ENCODE results near the gene SLC26A2. TPM values are rescaled to one million over a fixed set of nuclear protein-coding genes. Genes with fewer than 3 reads are reported as not detected.
A peak's percentile ranks its signal among the peaks of the same experiment; 100 is the strongest.

The SLC26A2 gene
- total and polyA plus RNA-seq, 10 of the 15 experiments (the other 5 are each of a cell fraction or from before 2014, with no cell fraction given), result 1.7 to 6.4 (median 4.2) TPM

DNA sequence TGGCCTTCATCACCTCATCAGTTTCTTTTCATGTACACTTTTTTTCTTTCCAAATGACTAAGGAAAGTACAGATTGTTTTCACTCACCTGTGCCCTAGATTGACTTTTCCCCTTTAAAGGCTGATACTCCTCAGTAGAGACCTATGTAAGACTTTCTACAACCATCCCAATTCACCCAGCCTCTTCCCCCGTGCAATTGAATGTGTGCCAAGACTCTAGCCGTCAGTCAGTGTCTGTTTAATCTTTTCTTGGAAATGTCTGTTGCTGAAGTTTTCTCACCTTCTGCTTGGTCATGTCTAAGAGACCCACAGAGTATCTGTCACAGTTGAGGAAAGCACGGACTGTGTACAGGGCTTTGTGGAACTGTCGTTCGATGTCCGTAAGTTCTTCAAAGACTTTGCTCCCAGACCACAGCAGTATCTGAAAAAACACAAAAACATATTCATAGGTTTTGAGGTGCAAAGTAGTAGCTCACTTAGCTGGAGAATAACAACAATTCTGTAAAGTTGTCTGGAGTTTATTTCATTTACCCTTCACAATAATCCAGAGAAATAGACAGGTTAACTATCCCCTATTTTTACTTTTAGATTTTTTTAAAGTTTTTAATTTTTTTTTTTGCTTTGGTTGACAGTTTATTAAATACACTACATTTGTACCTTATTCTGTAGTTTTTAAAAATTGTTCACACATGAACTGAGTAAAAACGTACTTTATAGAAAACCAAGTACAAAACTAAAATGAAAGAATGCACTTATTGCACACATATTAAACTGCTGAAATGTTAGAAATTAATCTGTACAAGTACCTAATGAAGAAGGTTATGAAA is 29.6 kb upstream of the SLC26A2 start:
- Histone ChIP-seq H3K4me1 (ENCODE audit: control insufficient read depth, insufficient read depth, low read length) (no peaks in the 10 kb centered on the region), H3K36me3 (ENCODE audit: control insufficient read depth in 2 of 2, insufficient read depth in 2 of 2, low read length in 1 of 2) (no peaks in the 10 kb centered on the region), H2AFZ (ENCODE audit: control insufficient read depth, low read depth, low read length) (no peak overlapping the region), H3K9me3 (replicated peaks; ENCODE audit: control insufficient read depth, insufficient read depth, low read length) (no peaks in the 10 kb centered on the region), H3K4me2 (ENCODE audit: control insufficient read depth, insufficient read depth) (no peak overlapping the region), H3K4me3 (no peak overlapping the region), H4K20me1 (ENCODE audit: control insufficient read depth, insufficient read depth) (no peaks in the 10 kb centered on the region), H3K79me2 (ENCODE audit: control insufficient read depth, insufficient read depth, low read length) (no peaks in the 10 kb centered on the region), H3K27me3 (replicated peaks in 1 of 2; ENCODE audit: control insufficient read depth in 2 of 2, insufficient read depth in 2 of 2, low read length in 1 of 2) (peaks cover 0 to 2% of the 10 kb centered on the region in 2 experiments; a peak in 3 of 4 replicates), H3K9ac (ENCODE audit: control insufficient read depth, insufficient read depth, low read length) (no peak overlapping the region), H3K27ac (ENCODE audit: control insufficient read depth, insufficient read depth) (no peak overlapping the region)
- intact Hi-C loops (cut with micrococcal nuclease; ENCODE audit: unreplicated experiment), result no loop called here
- no peak for DNase-seq (ENCODE audit: low read depth, low spot score)
- ChIA-PET POLR2A (interaction anchor here (0.7 kb wide), 1 partner anchor 21 kb away, joined by 3 read pairs; no protein-coding TSS in a partner anchor), CTCF (interaction anchor here (1.1 to 1.4 kb wide), 2 partner anchors 78 to 312 kb away, joined by 3 to 6 read pairs; no protein-coding TSS in a partner anchor), SMC1A (ENCODE audit: uncharacterized antibody, unreplicated experiment) (no interaction called here), RAD21 (ENCODE audit: unreplicated experiment) (no interaction called here)
- 57% methylated on average over 7 of the region's 7 CpGs for WGBS (ENCODE audit: insufficient coverage, insufficient replicate concordance, low lambda C conversion rate, missing lambda C conversion rate)
- in situ Hi-C loops (cut with MboI), result no loop called here
- no peak for TF ChIP-seq IKZF2 (IDR thresholded peaks at IDR 0.05)
- peak; percentile 66 for FAIRE-seq
- ATAC-seq, result no peak
- no TSS peak for BruUV-seq (replicated peaks)

DNA sequence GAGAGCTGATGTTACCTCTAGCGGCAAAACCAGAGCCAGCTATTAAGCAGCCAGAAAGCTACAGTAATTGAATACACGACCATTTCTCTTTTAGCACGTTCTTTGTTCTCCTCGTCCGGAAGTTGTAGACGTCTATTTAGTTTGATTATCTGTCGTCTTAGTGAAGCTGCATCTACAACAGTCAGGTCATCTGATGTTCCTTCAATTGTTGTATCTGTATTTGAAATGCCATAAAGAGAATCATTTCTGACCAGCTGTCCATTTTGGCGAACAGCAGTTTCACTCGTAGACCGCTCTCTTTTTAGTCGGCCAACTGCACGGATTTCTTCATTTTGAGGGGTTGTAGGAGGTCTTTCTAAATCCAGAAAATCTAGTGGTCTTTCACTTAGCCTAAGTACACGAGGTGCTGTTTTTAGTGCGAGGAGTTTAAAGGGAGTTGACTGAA is 28.5 kb upstream of the SLC26A2 start:
- peaks cover 0 to 2% of the 10 kb centered on the region in 2 experiments; a peak in 3 of 4 replicates for H3K27me3 ChIP-seq (replicated peaks in 1 of 2; ENCODE audit: control insufficient read depth in 2 of 2, insufficient read depth in 2 of 2, low read length in 1 of 2)
- no peaks in the 10 kb centered on the region for H4K20me1 ChIP-seq (ENCODE audit: control insufficient read depth, insufficient read depth)
- H3K4me3 ChIP-seq, result no peak overlapping the region
- H2AFZ ChIP-seq (ENCODE audit: control insufficient read depth, low read depth, low read length), result no peak overlapping the region
- ATAC-seq (no peak), DNase-seq (ENCODE audit: low read depth, low spot score) (no peak), FAIRE-seq (peak; percentile 62)
- RAD21 ChIA-PET (ENCODE audit: unreplicated experiment), result no interaction called here
- no TSS peak for BruUV-seq (replicated peaks)
- no peak overlapping the region for H3K27ac ChIP-seq (ENCODE audit: control insufficient read depth, insufficient read depth)
- no peaks in the 10 kb centered on the region for H3K4me1 ChIP-seq (ENCODE audit: control insufficient read depth, insufficient read depth, low read length)
- no peak overlapping the region for H3K4me2 ChIP-seq (ENCODE audit: control insufficient read depth, insufficient read depth)
- TF ChIP-seq SPI1 (IDR thresholded peaks at IDR 0.05; ENCODE audit: borderline replicate concordance, insufficient read depth, low read depth, low read length), result no peak
- TF ChIP-seq FOS (IDR thresholded peaks at IDR 0.05; ENCODE audit: borderline replicate concordance, extremely low read depth, insufficient read length), result no peak
- TF ChIP-seq, protein P1, sequence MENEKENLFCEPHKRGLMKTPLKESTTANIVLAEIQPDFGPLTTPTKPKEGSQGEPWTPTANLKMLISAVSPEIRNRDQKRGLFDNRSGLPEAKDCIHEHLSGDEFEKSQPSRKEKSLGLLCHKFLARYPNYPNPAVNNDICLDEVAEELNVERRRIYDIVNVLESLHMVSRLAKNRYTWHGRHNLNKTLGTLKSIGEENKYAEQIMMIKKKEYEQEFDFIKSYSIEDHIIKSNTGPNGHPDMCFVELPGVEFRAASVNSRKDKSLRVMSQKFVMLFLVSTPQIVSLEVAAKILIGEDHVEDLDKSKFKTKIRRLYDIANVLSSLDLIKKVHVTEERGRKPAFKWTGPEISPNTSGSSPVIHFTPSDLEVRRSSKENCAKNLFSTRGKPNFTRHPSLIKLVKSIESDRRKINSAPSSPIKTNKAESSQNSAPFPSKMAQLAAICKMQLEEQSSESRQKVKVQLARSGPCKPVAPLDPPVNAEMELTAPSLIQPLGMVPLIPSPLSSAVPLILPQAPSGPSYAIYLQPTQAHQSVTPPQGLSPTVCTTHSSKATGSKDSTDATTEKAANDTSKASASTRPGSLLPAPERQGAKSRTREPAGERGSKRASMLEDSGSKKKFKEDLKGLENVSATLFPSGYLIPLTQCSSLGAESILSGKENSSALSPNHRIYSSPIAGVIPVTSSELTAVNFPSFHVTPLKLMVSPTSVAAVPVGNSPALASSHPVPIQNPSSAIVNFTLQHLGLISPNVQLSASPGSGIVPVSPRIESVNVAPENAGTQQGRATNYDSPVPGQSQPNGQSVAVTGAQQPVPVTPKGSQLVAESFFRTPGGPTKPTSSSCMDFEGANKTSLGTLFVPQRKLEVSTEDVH (IDR thresholded peaks at IDR 0.05; ENCODE audit: low read depth, partially characterized antibody), result no peak
- no peak for TF ChIP-seq BMI1 (IDR thresholded peaks at IDR 0.05; ENCODE audit: borderline replicate concordance)
- TF ChIP-seq, protein P2, sequence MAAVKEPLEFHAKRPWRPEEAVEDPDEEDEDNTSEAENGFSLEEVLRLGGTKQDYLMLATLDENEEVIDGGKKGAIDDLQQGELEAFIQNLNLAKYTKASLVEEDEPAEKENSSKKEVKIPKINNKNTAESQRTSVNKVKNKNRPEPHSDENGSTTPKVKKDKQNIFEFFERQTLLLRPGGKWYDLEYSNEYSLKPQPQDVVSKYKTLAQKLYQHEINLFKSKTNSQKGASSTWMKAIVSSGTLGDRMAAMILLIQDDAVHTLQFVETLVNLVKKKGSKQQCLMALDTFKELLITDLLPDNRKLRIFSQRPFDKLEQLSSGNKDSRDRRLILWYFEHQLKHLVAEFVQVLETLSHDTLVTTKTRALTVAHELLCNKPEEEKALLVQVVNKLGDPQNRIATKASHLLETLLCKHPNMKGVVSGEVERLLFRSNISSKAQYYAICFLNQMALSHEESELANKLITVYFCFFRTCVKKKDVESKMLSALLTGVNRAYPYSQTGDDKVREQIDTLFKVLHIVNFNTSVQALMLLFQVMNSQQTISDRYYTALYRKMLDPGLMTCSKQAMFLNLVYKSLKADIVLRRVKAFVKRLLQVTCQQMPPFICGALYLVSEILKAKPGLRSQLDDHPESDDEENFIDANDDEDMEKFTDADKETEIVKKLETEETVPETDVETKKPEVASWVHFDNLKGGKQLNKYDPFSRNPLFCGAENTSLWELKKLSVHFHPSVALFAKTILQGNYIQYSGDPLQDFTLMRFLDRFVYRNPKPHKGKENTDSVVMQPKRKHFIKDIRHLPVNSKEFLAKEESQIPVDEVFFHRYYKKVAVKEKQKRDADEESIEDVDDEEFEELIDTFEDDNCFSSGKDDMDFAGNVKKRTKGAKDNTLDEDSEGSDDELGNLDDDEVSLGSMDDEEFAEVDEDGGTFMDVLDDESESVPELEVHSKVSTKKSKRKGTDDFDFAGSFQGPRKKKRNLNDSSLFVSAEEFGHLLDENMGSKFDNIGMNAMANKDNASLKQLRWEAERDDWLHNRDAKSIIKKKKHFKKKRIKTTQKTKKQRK (IDR thresholded peaks at IDR 0.05; ENCODE audit: low read depth, low read length), result no peak
- SMC1A ChIA-PET (ENCODE audit: uncharacterized antibody, unreplicated experiment), result no interaction called here
- WGBS (ENCODE audit: insufficient coverage, insufficient replicate concordance, low lambda C conversion rate, missing lambda C conversion rate), result 64% methylated on average over 14 of the region's 14 CpGs
- intact Hi-C loops (cut with micrococcal nuclease; ENCODE audit: unreplicated experiment), result no loop called here
- no peaks in the 10 kb centered on the region for H3K9me3 ChIP-seq (replicated peaks; ENCODE audit: control insufficient read depth, insufficient read depth, low read length)
- in situ Hi-C loops (cut with MboI), result no loop called here
- CTCF ChIA-PET, result no interaction called here
- H3K36me3 ChIP-seq (ENCODE audit: control insufficient read depth in 2 of 2, insufficient read depth in 2 of 2, low read length in 1 of 2), result no peaks in the 10 kb centered on the region
- no peaks in the 10 kb centered on the region for H3K79me2 ChIP-seq (ENCODE audit: control insufficient read depth, insufficient read depth, low read length)
- POLR2A ChIA-PET, result no interaction called here
- no peak overlapping the region for H3K9ac ChIP-seq (ENCODE audit: control insufficient read depth, insufficient read depth, low read length)
